ENCODE data around the gene CAMTA1. TPM values are rescaled to one million over a fixed set of nuclear protein-coding genes. Genes with fewer than 3 reads are reported as not detected.

CAMTA1 gene
- total and polyA plus RNA-seq, 4 donors = 18.0 to 93.5 (median 35.8) TPM

- Histone ChIP-seq H3K4me1 (ENCODE audit: control insufficient read depth in 4 of 4, insufficient read depth in 4 of 4, low read length in 3 of 4) (no peaks in the 10 kb centered on the region), H3K9me3 (ENCODE audit: control insufficient read depth in 4 of 4, low read length in 3 of 4) (no peaks in the 10 kb centered on the region), H3K4me3 (ENCODE audit: low read depth in 1 of 3, low read length in 3 of 3) (no peak overlapping the region), H3K9ac (ENCODE audit: low read depth in 1 of 2, low read length in 2 of 2) (no peak overlapping the region), H3K36me3 (ENCODE audit: control insufficient read depth in 4 of 4, insufficient read depth in 3 of 4, low read depth in 1 of 4, low read length in 3 of 4) (no peaks in the 10 kb centered on the region), H3K27me3 (ENCODE audit: control insufficient read depth in 4 of 4, insufficient read depth in 4 of 4, low read length in 3 of 4) (no peaks in the 10 kb centered on the region), H3K27ac (ENCODE audit: low read depth in 1 of 2, low read length in 2 of 2) (no peak overlapping the region)
- 82% methylated on average over 26 of the region's 26 CpGs for WGBS
- TF ChIP-seq FOXA2 (IDR thresholded peaks at IDR 0.05) (no peak), HNF4A (conservative IDR thresholded peaks at IDR 0.05) (no peak), YY1 (IDR thresholded peaks at IDR 0.05) (no peak), FOXA1 (IDR thresholded peaks at IDR 0.05) (no peak), ATF3 (IDR thresholded peaks at IDR 0.05) (no peak), MAX (IDR thresholded peaks at IDR 0.05) (no peak), SP1 (IDR thresholded peaks at IDR 0.05) (no peak), JUND (IDR thresholded peaks at IDR 0.05) (no peak), ZBTB33 (IDR thresholded peaks at IDR 0.05) (no peak), GABPA (IDR thresholded peaks at IDR 0.05 in 1 of 2, conservative IDR thresholded peaks at IDR 0.05 in 1 of 2) (no peak), HNF4G (IDR thresholded peaks at IDR 0.05) (no peak), EGR1 (IDR thresholded peaks at IDR 0.05; ENCODE audit: low read depth in 2 of 2) (no peak), NR2F2 (IDR thresholded peaks at IDR 0.05) (no peak), RXRA (IDR thresholded peaks at IDR 0.05) (no peak), TAF1 (conservative IDR thresholded peaks at IDR 0.05) (no peak)
- DNase-seq (ENCODE audit: low spot score) = no peak
These were observed 801.0 kb downstream of the CAMTA1 start for GRCh38 chr1:7586031-7586941.

- Histone ChIP-seq H3K27ac (ENCODE audit: low read depth in 1 of 2, low read length in 2 of 2) (no peak overlapping the region), H3K4me3 (ENCODE audit: low read depth in 1 of 3, low read length in 3 of 3) (no peak overlapping the region), H3K9ac (ENCODE audit: low read depth in 1 of 2, low read length in 2 of 2) (no peak overlapping the region), H3K9me3 (ENCODE audit: control insufficient read depth in 4 of 4, low read length in 3 of 4) (no peaks in the 10 kb centered on the region), H3K36me3 (ENCODE audit: control insufficient read depth in 4 of 4, insufficient read depth in 3 of 4, low read depth in 1 of 4, low read length in 3 of 4) (no peaks in the 10 kb centered on the region), H3K27me3 (ENCODE audit: control insufficient read depth in 4 of 4, insufficient read depth in 4 of 4, low read length in 3 of 4) (no peaks in the 10 kb centered on the region), H3K4me1 (ENCODE audit: control insufficient read depth in 4 of 4, insufficient read depth in 4 of 4, low read length in 3 of 4) (no peaks in the 10 kb centered on the region)
- TF ChIP-seq HNF4A (conservative IDR thresholded peaks at IDR 0.05) (no peak), EGR1 (IDR thresholded peaks at IDR 0.05; ENCODE audit: low read depth in 2 of 2) (no peak), TAF1 (conservative IDR thresholded peaks at IDR 0.05) (no peak), SP1 (IDR thresholded peaks at IDR 0.05) (no peak), ATF3 (IDR thresholded peaks at IDR 0.05) (no peak)
- DNase-seq (ENCODE audit: low spot score) = no peak
- WGBS = 94% methylated on average over 18 of the region's 18 CpGs
These were observed 802.0 kb downstream of the CAMTA1 start for GRCh38 chr1:7587108-7587772.

All from liver (tissue), 9 donors.